Gastroesophageal sphincter (tissue), 3 donors: ENCODE measurements around the gene CDH23.

ENCODE experiments used
- EP300 ChIP-seq: sonication (generic); formaldehyde crosslinking; IDR thresholded peaks from one replicate; pipeline ENCODE4 v1.6.1; 2017; ENCODE audit warnings: antibody characterized with exemption, mild to moderate bottlenecking
- POLR2A ChIP-seq, 2 donors: fragments of 450-650 bp; IDR thresholded peaks; one replicate each; pipeline ENCODE4 v1.6.1; 2017; ENCODE audit warnings: antibody characterized with exemption in 2 of 2, mild to moderate bottlenecking in 2 of 2, moderate library complexity in 1 of 2
- POLR2AphosphoS5 ChIP-seq: sonication (generic); formaldehyde crosslinking; IDR thresholded peaks from one replicate; pipeline ENCODE4 v1.6.1; 2017; ENCODE audit warnings: antibody characterized with exemption
- TF ChIP-seq, protein P1 (sequence below), 4 experiments: fragments of 200-600 bp in 2 of 4; fragments of 450-650 bp in 2 of 4; sonication (generic) in 1 of 4; IDR thresholded peaks; one replicate each; pipeline ENCODE4 v1.5.1; 2017 to 2019; ENCODE audit warnings: antibody characterized with exemption in 4 of 4, mild to moderate bottlenecking in 2 of 4, moderate library complexity in 2 of 4

GRCh38 chr10:71806704-71807556 is 410.2 kb downstream of the CDH23 start:
- TF ChIP-seq, protein P1, sequence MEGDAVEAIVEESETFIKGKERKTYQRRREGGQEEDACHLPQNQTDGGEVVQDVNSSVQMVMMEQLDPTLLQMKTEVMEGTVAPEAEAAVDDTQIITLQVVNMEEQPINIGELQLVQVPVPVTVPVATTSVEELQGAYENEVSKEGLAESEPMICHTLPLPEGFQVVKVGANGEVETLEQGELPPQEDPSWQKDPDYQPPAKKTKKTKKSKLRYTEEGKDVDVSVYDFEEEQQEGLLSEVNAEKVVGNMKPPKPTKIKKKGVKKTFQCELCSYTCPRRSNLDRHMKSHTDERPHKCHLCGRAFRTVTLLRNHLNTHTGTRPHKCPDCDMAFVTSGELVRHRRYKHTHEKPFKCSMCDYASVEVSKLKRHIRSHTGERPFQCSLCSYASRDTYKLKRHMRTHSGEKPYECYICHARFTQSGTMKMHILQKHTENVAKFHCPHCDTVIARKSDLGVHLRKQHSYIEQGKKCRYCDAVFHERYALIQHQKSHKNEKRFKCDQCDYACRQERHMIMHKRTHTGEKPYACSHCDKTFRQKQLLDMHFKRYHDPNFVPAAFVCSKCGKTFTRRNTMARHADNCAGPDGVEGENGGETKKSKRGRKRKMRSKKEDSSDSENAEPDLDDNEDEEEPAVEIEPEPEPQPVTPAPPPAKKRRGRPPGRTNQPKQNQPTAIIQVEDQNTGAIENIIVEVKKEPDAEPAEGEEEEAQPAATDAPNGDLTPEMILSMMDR (IDR thresholded peaks at IDR 0.05): no peak
- TF ChIP-seq EP300 (no peak), POLR2A (IDR thresholded peaks at IDR 0.05) (no peak), POLR2AphosphoS5 (no peak)
